ENCODE results near the gene USP32.
A peak's percentile ranks its signal among the peaks of the same experiment; 100 is the strongest.
"Not testable (repeated sequence)": the region's sequence is repeated elsewhere in the genome, so short reads cannot be mapped to it uniquely, and the experiment has no call there.

The USP32 gene

GRCh38 chr17:60392042-60392844 is at the start of gene USP32:
Gene USP32 (minus strand): TSS chr17:60392133. CDS start chr17:60391939, 194 bp downstream.
- peak; percentile 98 for DNase-seq (ENCODE audit: low read depth, low spot score)

GRCh38 chr17:60439501-60439900 is 47.6 kb upstream of the USP32 start:
- no peak for DNase-seq (ENCODE audit: low read depth, low spot score)

- no peak for DNase-seq (ENCODE audit: low read depth, low spot score)
Measured at GRCh38 chr17:60436676-60437075, 44.7 kb upstream of the USP32 start.

- peak; percentile 75 for DNase-seq (ENCODE audit: low read depth, low spot score)
Measured at GRCh38 chr17:60435244-60436167, 43.6 kb upstream of the USP32 start.

GRCh38 chr17:60433021-60433997 is 41.4 kb upstream of the USP32 start:
- DNase-seq (ENCODE audit: low read depth, low spot score): not testable (repeated sequence)

GRCh38 chr17:60430561-60430960 is 38.6 kb upstream of the USP32 start:
- DNase-seq (ENCODE audit: low read depth, low spot score): not testable (repeated sequence)

- not testable (repeated sequence) for DNase-seq (ENCODE audit: low read depth, low spot score)
Measured at GRCh38 chr17:60428491-60428890, 36.6 kb upstream of the USP32 start.

- DNase-seq (ENCODE audit: low read depth, low spot score): no peak
Measured at GRCh38 chr17:60426596-60426995, 34.7 kb upstream of the USP32 start.

GRCh38 chr17:60425626-60426025 is 33.7 kb upstream of the USP32 start:
- no peak for DNase-seq (ENCODE audit: low read depth, low spot score)

GRCh38 chr17:60423865-60424264 is 31.9 kb upstream of the USP32 start:
- DNase-seq (ENCODE audit: low read depth, low spot score): no peak

GRCh38 chr17:60422162-60422665 is 30.3 kb upstream of the USP32 start, which contains the start of gene CHCT1:
Gene CHCT1 (plus strand): TSS chr17:60422489. CDS start chr17:60422593, 104 bp downstream.
- DNase-seq (ENCODE audit: low read depth, low spot score): no peak

- peak; percentile 86 for DNase-seq (ENCODE audit: low read depth, low spot score)
Measured at GRCh38 chr17:60421273-60422161, 29.6 kb upstream of the USP32 start.

GRCh38 chr17:60419875-60420274 is 27.9 kb upstream of the USP32 start:
- not testable (repeated sequence) for DNase-seq (ENCODE audit: low read depth, low spot score)

GRCh38 chr17:60419003-60419402 is 27.1 kb upstream of the USP32 start:
- DNase-seq (ENCODE audit: low read depth, low spot score): not testable (repeated sequence)

GRCh38 chr17:60416368-60416925 is 24.5 kb upstream of the USP32 start:
- no peak for DNase-seq (ENCODE audit: low read depth, low spot score)

GRCh38 chr17:60415146-60415545 is 23.2 kb upstream of the USP32 start:
- peak; percentile 66 for DNase-seq (ENCODE audit: low read depth, low spot score)

GRCh38 chr17:60412701-60413100 is 20.8 kb upstream of the USP32 start:
- DNase-seq (ENCODE audit: low read depth, low spot score): no peak

GRCh38 chr17:60410001-60410400 is 18.1 kb upstream of the USP32 start:
- peak; percentile 11 for DNase-seq (ENCODE audit: low read depth, low spot score)

- DNase-seq (ENCODE audit: low read depth, low spot score): no peak
Measured at GRCh38 chr17:60406887-60407286, 15.0 kb upstream of the USP32 start.

GRCh38 chr17:60403962-60404361 is 12.0 kb upstream of the USP32 start:
- DNase-seq (ENCODE audit: low read depth, low spot score): no peak
